ENCODE measurements around the gene RXFP4. TPM values are rescaled to one million over a fixed set of nuclear protein-coding genes. Genes with fewer than 3 reads are reported as not detected.
A peak's percentile ranks its signal among the peaks of the same experiment; 100 is the strongest.
"Not testable (repeated sequence)": the region's sequence is repeated elsewhere in the genome, so short reads cannot be mapped to it uniquely, and the experiment has no call there.

RXFP4 gene
- total RNA-seq, 1 experiment from 2014 or later = not detected

- Histone ChIP-seq H3K27ac (peak overlapping the region; percentile 96), H3K36me3 (ENCODE audit: low read depth) (peaks cover 7% of the 10 kb centered on the region; the same call in 1 of the 2 replicates), H3K4me3 (peak overlapping the region; percentile 93), H3F3A (ENCODE audit: insufficient read depth, low read depth) (peaks cover 48% of the 10 kb centered on the region), H3K4me1 (replicated peaks; ENCODE audit: insufficient read depth) (peaks cover 44% of the 10 kb centered on the region), H4K20me1 (ENCODE audit: insufficient read depth) (no peaks in the 10 kb centered on the region), H3K9me2 (ENCODE audit: insufficient read depth) (no peaks in the 10 kb centered on the region), H3K79me2 (ENCODE audit: low read depth) (peaks cover 42% of the 10 kb centered on the region), H3K4me2 (peak overlapping the region; percentile 94), H2AFZ (no peak overlapping the region), H3K9me3 (ENCODE audit: insufficient read depth, low read depth) (no peaks in the 10 kb centered on the region), H3K27me3 (ENCODE audit: insufficient read depth, low read depth) (no peaks in the 10 kb centered on the region)
- CTCF ChIA-PET = interaction anchor here (0.6 kb wide), 1 partner anchor 51 kb away, joined by 4 read pairs; no protein-coding TSS in a partner anchor
- BruUV-seq (replicated peaks) = no TSS peak
- intact Hi-C loops (cut with micrococcal nuclease; ENCODE audit: unreplicated experiment) = no loop called here
- POLR2A ChIA-PET (ENCODE audit: unreplicated experiment) = no interaction called here
- TF ChIP-seq, protein P1, sequence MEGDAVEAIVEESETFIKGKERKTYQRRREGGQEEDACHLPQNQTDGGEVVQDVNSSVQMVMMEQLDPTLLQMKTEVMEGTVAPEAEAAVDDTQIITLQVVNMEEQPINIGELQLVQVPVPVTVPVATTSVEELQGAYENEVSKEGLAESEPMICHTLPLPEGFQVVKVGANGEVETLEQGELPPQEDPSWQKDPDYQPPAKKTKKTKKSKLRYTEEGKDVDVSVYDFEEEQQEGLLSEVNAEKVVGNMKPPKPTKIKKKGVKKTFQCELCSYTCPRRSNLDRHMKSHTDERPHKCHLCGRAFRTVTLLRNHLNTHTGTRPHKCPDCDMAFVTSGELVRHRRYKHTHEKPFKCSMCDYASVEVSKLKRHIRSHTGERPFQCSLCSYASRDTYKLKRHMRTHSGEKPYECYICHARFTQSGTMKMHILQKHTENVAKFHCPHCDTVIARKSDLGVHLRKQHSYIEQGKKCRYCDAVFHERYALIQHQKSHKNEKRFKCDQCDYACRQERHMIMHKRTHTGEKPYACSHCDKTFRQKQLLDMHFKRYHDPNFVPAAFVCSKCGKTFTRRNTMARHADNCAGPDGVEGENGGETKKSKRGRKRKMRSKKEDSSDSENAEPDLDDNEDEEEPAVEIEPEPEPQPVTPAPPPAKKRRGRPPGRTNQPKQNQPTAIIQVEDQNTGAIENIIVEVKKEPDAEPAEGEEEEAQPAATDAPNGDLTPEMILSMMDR (conservative IDR thresholded peaks at IDR 0.05) = no peak
- TF ChIP-seq EZH2 (IDR thresholded peaks at IDR 0.05; ENCODE audit: low read depth) = no peak
- DNase-seq = peak; percentile 46 to 62
These were observed 42.0 kb downstream of the RXFP4 start for GRCh38 chr1:155983191-155984024.

DNA sequence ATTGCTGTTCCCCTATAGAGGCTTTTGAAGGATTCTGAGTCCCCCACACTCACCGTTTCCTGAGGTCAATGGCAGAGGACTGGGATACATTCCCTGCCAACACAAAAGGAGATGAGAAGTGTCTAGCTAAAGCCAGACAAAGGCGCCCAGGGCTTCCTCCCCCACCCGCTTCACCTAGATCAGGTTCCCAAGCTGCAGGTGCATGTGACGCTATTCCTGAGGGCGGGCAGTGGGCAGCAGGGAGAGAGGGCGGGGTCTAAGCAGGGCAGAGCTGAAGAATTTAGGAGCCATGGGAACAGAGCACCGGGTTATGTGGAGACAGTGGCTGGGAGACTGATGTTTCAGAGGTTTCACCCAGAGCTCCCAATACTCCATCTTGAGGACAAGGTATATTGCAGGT lies 42.9 kb downstream of the RXFP4 start:
- no peaks in the 10 kb centered on the region for H3K9me2 ChIP-seq (ENCODE audit: insufficient read depth)
- peak overlapping the region; percentile 96 for H3K27ac ChIP-seq
- BruUV-seq (replicated peaks) = no TSS peak
- intact Hi-C loops (cut with micrococcal nuclease; ENCODE audit: unreplicated experiment) = no loop called here
- POLR2A ChIA-PET (ENCODE audit: unreplicated experiment) = interaction anchor here (0.5 to 0.7 kb wide), 3 partner anchors 46 to 130 kb away, joined by 3 to 29 read pairs (median 6); partner anchors contain the start of genes LAMTOR2 and LMNA
- DNase-seq = no peak
- peaks cover 7% of the 10 kb centered on the region; the same call in 1 of the 2 replicates for H3K36me3 ChIP-seq (ENCODE audit: low read depth)
- peaks cover 33% of the 10 kb centered on the region for H3K79me2 ChIP-seq (ENCODE audit: low read depth)
- H3F3A ChIP-seq (ENCODE audit: insufficient read depth, low read depth) = peaks cover 43% of the 10 kb centered on the region
- H3K4me1 ChIP-seq (replicated peaks; ENCODE audit: insufficient read depth) = peaks cover 44% of the 10 kb centered on the region
- H2AFZ ChIP-seq = no peak overlapping the region
- H3K27me3 ChIP-seq (ENCODE audit: insufficient read depth, low read depth) = no peaks in the 10 kb centered on the region
- peak overlapping the region; percentile 93; the same call in 1 of the 2 replicates for H3K4me3 ChIP-seq
- TF ChIP-seq EZH2 (IDR thresholded peaks at IDR 0.05; ENCODE audit: low read depth) = no peak
- TF ChIP-seq, protein P1 (conservative IDR thresholded peaks at IDR 0.05) = no peak
- CTCF ChIA-PET = interaction anchor here (1.0 kb wide), 1 partner anchor 22 kb away, joined by 4 read pairs; no protein-coding TSS in a partner anchor
- H3K9me3 ChIP-seq (ENCODE audit: insufficient read depth, low read depth) = no peaks in the 10 kb centered on the region
- no peaks in the 10 kb centered on the region for H4K20me1 ChIP-seq (ENCODE audit: insufficient read depth)
- peak overlapping the region; percentile 94 for H3K4me2 ChIP-seq

- DNase-seq; BruUV-seq (replicated peaks); H3K27me3 ChIP-seq (ENCODE audit: insufficient read depth, low read depth); intact Hi-C loops (cut with micrococcal nuclease; ENCODE audit: unreplicated experiment); H4K20me1 ChIP-seq (ENCODE audit: insufficient read depth); H3K4me3 ChIP-seq; H3K9me3 ChIP-seq (ENCODE audit: insufficient read depth, low read depth); H3K36me3 ChIP-seq (ENCODE audit: low read depth); H2AFZ ChIP-seq; H3K9me2 ChIP-seq (ENCODE audit: insufficient read depth): not testable (repeated sequence)
- Histone ChIP-seq H3K79me2 (ENCODE audit: low read depth) (peaks cover 26% of the 10 kb centered on the region), H3K4me2 (peak overlapping the region; percentile 94), H3F3A (ENCODE audit: insufficient read depth, low read depth) (peaks cover 37% of the 10 kb centered on the region), H3K4me1 (replicated peaks; ENCODE audit: insufficient read depth) (peaks cover 44% of the 10 kb centered on the region), H3K27ac (peak overlapping the region; percentile 96; the same call in 1 of the 2 replicates)
- ChIA-PET CTCF (interaction anchor here (1.0 kb wide), 1 partner anchor 23 kb away, joined by 4 read pairs; no protein-coding TSS in a partner anchor), POLR2A (ENCODE audit: unreplicated experiment) (interaction anchor here (0.5 to 0.7 kb wide), 2 partner anchors 47 to 129 kb away, joined by 6 to 29 read pairs; partner anchors contain the start of gene LMNA)
These were observed 43.6 kb downstream of the RXFP4 start for GRCh38 chr1:155984903-155985645.
